GM03348 (cell line): ENCODE data around the gene RHCG.
A peak's percentile ranks its signal among the peaks of the same experiment; 100 is the strongest.
"Not testable (repeated sequence)": the region's sequence is repeated elsewhere in the genome, so short reads cannot be mapped to it uniquely, and the experiment has no call there.

ENCODE experiments used
- DNase-seq: peaks from one replicate; pipeline ENCODE4 v3.0.0; 2012; ENCODE audit warnings: low spot score

RHCG gene

GRCh38 chr15:89477411-89478242 is 18.8 kb downstream of the RHCG start:
- DNase-seq = no peak

DNA sequence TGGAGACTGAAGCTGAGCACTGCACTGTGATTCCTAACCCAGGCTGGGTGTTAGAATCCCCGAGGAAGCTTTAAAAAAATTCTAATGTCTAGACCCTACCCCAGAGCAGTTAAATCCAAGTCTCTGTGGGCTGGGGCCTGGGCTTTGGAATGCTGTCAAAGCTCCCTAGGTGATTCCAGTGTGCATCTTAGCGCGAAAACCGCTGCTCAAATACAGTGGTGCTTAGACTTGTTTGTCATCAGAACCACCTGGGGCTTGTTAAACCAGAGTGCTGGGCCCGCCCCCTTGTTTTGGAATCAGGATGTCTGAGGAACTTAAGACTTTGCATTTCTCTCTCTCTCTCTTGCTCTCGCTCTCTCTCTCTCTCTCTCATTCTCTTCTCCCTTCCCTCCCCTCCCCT is 20.7 kb downstream of the RHCG start:
- no peak for DNase-seq

- peak; percentile 76 for DNase-seq
Observed at GRCh38 chr15:89472785-89473256, 23.6 kb downstream of the RHCG start.

- no peak for DNase-seq
Observed at GRCh38 chr15:89469426-89470096, 26.8 kb downstream of the RHCG start.

DNA sequence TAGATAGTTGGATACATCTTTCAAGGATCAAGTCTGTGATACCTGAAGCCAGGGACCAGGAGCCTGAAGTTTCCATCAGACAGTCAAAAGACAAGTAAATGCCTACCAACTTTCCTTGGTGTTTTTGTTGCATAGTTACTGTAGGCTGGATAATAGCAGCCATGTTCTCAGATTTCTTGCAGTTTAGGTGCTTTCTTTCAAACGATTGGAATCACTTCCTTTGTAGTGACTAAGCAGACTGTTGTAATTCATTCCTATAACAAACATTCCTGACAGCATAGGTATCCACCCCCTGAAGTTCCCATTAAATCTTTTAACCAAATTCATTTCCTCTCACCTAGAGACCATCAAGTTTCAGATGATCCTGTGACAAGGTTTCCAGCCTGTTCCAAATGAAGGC is 27.6 kb downstream of the RHCG start:
- not testable (repeated sequence) for DNase-seq

- DNase-seq = no peak
Observed at GRCh38 chr15:89463113-89463512, 33.3 kb downstream of the RHCG start.

DNA sequence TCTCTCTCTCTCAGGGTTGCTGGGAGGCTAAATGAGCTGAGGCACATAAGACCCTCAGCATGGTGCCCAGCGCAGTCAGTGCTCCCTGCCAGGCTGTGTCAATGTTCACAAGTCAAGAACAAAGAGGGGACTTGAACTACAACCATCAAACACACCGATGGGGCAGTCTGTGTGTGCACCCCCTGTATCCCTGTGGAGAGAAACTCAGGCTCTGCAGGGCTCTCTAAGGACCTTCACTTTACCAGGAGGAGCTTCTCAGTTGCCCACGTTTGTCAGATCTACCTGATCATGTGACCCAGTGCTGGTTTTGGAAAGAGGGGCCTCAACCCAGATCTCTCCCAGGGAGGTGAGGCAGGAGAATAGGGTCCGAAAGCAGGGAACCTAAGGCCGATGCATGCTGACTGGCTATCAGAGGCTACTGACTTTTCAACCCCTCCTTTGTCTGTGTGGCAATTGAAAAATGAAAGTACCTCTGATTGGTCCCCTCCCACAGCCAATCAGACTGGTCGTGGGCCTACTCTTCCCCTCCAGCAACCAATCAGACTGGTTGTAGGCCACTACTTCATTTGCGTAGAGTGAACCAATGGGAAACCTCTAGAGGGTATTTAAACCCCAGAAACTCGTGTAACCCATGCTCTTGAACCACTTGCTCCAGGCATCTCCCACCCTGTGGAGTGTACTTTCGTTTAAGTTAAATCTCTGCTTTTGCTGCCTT is 34.0 kb downstream of the RHCG start:
- DNase-seq = no peak

GRCh38 chr15:89461386-89461785 is 35.0 kb downstream of the RHCG start:
- DNase-seq = no peak

GRCh38 chr15:89460048-89460447 is 36.3 kb downstream of the RHCG start:
- no peak for DNase-seq

- no peak for DNase-seq
Observed at GRCh38 chr15:89459271-89460038, 36.9 kb downstream of the RHCG start.

DNA sequence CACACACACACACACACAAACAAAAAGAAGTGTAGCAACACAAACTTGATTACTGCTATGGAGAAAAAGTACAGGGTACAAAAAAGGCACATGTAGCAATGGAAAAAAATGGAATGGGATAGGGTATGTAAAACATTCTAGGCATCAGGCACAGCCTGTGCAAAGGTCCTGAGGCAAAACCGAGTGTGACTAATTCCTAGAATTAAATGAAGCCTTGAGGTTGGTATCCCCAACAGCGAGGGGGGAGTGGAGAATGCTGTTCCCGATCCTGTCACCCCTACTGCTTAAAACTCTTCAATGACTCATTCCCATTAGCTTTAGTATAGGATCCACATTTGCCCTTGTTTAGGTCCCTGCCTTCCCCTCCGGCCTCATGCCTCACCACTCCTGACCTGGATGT is 37.9 kb downstream of the RHCG start:
- DNase-seq = no peak

GRCh38 chr15:89457086-89457485 is 39.3 kb downstream of the RHCG start:
- no peak for DNase-seq

- no peak for DNase-seq
Observed at GRCh38 chr15:89455535-89455934, 40.8 kb downstream of the RHCG start.

DNA sequence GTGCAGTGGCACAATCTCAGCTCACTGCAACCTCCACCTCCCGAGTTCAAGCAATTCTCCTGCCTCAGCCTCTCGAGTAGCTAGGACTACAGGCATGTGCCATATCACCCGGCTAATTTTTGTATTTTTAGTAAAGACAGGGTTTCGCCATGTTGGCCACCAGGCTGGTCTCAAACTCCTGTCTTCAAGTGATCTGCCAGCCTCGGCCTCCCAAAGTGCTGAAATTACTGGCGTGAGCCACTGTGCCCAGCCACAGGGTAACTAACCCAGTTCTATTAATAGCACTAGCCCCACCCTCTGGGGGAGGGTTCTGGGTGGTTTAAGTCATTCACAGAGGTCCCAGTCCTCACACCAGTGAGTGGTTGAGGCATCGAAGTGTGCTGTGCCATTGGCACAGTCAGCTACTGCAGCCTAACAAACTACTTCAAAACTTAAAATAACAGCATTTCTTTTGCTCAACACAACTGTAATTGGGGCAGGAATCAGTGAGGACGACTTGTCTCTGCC is 44.0 kb downstream of the RHCG start:
- DNase-seq = no peak

DNA sequence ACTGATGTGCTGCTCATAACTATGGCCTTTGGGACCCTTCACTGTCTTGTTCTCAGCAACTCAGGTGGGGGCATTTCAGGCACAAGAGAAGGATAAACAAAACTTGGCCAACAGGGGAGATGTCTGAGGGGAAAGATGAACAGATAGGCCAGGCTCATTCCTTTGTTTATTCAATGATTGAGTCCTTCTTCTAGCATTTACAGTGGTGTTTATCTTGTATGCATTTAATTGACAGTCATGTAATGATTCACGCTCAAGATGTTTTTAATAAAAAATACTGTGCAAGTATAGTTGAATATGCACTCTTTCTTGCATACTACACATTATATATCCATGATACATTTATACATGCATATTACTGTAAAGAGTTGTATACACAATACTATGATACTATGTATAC is 44.5 kb downstream of the RHCG start:
- DNase-seq = no peak

DNA sequence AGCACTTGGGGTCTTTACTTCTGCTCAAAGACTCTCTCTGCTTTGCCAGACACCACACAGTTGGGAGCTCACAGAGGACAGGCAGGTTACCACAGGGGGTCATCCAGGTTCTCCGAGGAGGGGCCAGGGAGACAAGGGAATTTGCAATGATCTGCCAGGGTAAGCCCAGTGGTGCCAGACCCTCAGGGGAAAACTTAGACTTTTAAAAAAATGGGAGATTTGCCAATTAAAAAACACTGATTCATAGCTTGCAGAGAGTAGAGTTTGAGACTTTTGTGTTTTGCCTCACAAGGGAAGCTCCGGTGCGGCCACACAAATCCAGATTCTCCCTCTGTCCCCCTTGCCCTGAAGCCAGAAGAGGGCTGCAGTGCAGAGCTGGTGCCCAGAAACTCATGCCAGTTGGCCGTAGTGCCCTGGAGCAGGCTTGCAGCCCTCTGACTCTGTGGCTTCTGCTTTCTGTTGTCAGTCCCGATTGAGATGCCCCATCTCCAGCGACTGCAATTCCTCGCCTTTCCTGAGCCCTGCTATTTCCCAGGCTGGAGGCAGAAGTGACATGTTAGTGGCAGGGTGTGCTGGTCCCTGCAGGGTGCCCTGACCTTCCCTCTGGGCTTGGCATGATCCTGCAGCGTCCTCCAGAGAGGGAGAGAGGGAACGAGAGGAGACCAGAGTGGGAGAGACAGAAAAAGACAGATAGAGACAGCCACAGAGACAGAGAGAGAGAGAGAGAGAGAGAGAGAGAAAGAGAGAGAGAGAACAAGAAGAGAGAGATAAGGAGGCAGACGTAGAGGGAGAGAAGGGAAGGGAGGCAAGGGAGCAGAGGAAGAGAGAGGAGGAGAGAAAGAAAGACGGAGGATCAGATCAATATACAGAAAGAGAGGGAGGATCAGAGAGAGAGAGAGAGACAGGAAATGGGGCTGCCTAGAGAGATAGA is 46.0 kb downstream of the RHCG start:
- DNase-seq = no peak

GRCh38 chr15:89448825-89449224 is 47.6 kb downstream of the RHCG start:
- DNase-seq = no peak

DNA sequence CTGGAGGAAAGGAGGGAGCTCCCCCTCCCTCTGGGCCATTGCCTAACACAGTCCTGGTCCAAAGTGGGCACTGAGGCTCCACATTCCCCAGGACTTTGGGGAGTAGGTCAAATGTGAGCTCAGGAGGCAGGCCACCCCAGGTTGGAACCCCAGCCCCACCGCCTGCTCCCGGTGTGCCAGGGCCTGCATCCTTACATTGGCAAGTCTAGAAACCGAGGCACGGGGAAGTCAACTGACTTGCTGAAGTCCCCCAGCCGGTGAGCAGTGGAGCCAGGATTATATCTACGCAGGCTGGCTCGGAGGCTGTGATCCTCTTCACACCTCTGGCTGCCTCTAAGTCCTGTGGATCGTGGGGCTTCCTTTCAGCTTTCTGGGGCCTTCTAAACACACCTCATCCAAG is 48.7 kb downstream of the RHCG start:
- DNase-seq = no peak

DNA sequence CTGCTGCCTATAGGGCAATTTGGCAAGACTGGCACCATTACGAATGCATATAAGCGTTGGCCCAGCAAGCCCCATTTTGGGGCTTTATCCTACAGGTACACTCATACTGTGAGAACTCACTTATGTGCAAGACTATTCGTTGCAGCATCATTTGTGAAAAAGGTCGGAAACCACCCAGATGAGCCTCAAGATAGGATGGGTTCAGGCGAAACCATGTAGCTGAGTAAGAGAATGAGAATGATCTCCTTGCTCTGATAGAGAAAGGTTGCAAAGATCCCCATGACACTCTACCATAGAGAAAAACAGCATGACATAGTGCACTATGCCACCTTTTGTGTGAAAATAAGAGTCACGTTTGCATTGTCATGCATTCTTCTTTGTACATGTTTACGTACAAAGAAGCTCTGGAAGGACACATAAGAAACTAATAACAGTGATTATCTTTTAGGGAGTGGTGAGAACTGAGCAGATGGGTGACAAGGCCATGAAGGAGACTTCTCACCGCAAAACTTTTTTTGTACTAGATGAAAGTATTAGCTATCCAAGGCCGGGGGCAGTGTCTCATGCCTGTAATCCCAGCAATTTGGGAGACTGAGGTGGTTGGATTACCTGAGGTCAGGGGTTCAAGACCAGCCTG is 50.0 kb downstream of the RHCG start:
- DNase-seq = no peak

GRCh38 chr15:89445518-89445917 is 50.9 kb downstream of the RHCG start:
- DNase-seq = no peak
